ENCODE results near the gene ATP13A4.

ATP13A4 gene

GRCh38 chr3:193387596-193387995 lies 167.1 kb downstream of the ATP13A4 start:
- FAIRE-seq, result no peak

- no peak for FAIRE-seq
Measured at GRCh38 chr3:193378706-193379105, 176.0 kb downstream of the ATP13A4 start, which contains the start of gene ATP13A5. Gene ATP13A5 (minus strand): TSS chr3:193378753. CDS start chr3:193378725, 28 bp downstream.

GRCh38 chr3:193377591-193377990 lies 177.1 kb downstream of the ATP13A4 start:
- FAIRE-seq, result no peak

- FAIRE-seq, result no peak
Measured at GRCh38 chr3:193375614-193376013, 179.1 kb downstream of the ATP13A4 start.

GRCh38 chr3:193372783-193373182 lies 181.9 kb downstream of the ATP13A4 start:
- FAIRE-seq, result no peak

GRCh38 chr3:193367868-193368267 lies 186.8 kb downstream of the ATP13A4 start:
- no peak for FAIRE-seq

- no peak for FAIRE-seq
Measured at GRCh38 chr3:193357291-193357690, 197.4 kb downstream of the ATP13A4 start.

GRCh38 chr3:193354423-193354822 lies 200.3 kb downstream of the ATP13A4 start:
- FAIRE-seq, result no peak
